ENCODE results near the gene CHMP4B. TPM values are rescaled to one million over a fixed set of nuclear protein-coding genes. Genes with fewer than 3 reads are reported as not detected.

Gene CHMP4B
- polyA plus RNA-seq, 1 of the 3 experiments (the other 2 are of a cell fraction) = 123 TPM

GRCh38 chr20:33832103-33832804 lies 21.1 kb downstream of the CHMP4B start:
- TF ChIP-seq EZH2phosphoT487 (IDR thresholded peaks at IDR 0.05; ENCODE audit: borderline replicate concordance, low read depth) = no peak
- no peak for TF ChIP-seq ELF1 (IDR thresholded peaks at IDR 0.05)
- no peak for TF ChIP-seq GATA2 (CRISPR knock-in tag; IDR thresholded peaks at IDR 0.05)
- TF ChIP-seq TAF1 (IDR thresholded peaks at IDR 0.05; ENCODE audit: borderline replicate concordance, low read depth, low read length) = no peak
- Histone ChIP-seq H3K79me2 (ENCODE audit: insufficient read depth) (peaks cover 92% of the 10 kb centered on the region), H2AFZ (ENCODE audit: low read depth) (no peak overlapping the region), H3K9ac (no peak overlapping the region), H3K27ac (ENCODE audit: low read depth in 2 of 2, low read length in 1 of 2) (no peak overlapping the region), H3K9me3 (no peaks in the 10 kb centered on the region), H3K4me2 (no peak overlapping the region), H4K20me1 (ENCODE audit: insufficient read depth) (peaks cover 76% of the 10 kb centered on the region), H3K4me1 (ENCODE audit: control insufficient read depth in 1 of 2, insufficient read depth in 2 of 2, low read depth in 1 of 2, low read length in 1 of 2) (peaks cover 10 to 28% of the 10 kb centered on the region in 2 experiments; a peak in 2 of 4 replicates), H3K36me3 (replicated peaks in 1 of 2; ENCODE audit: control insufficient read depth in 1 of 2, insufficient read depth in 2 of 2, low read length in 1 of 2) (peaks cover 0 to 11% of the 10 kb centered on the region in 2 experiments), H3K4me3 (ENCODE audit: low read depth in 2 of 2, low read length in 1 of 2) (no peak overlapping the region), H3K27me3 (ENCODE audit: insufficient read depth) (no peaks in the 10 kb centered on the region), H3F3A (replicated peaks; ENCODE audit: insufficient read depth) (no peaks in the 10 kb centered on the region), H3K9me2 (no peaks in the 10 kb centered on the region)
- CTCF ChIA-PET = interaction anchor here (2.3 kb wide), 1 partner anchor 237 kb away, joined by 8 read pairs; no protein-coding TSS in a partner anchor
- DNase-seq = no peak
- POLR2A ChIA-PET = no interaction called here
- WGBS (ENCODE audit: low lambda C conversion rate) = 76% methylated on average over 11 of the region's 11 CpGs

GRCh38 chr20:33833333-33833732 lies 22.2 kb downstream of the CHMP4B start:
- H3K9ac ChIP-seq = no peak overlapping the region
- H3K4me3 ChIP-seq (ENCODE audit: low read depth in 2 of 2, low read length in 1 of 2) = no peak overlapping the region
- no peaks in the 10 kb centered on the region for H3K9me2 ChIP-seq
- H3K9me3 ChIP-seq = no peaks in the 10 kb centered on the region
- peak overlapping the region in 1 of 2 experiments; percentile 2; a peak in 1 of 4 replicates for H3K27ac ChIP-seq (ENCODE audit: low read depth in 2 of 2, low read length in 1 of 2)
- peaks cover 6 to 37% of the 10 kb centered on the region in 2 experiments; a peak in 2 of 4 replicates for H3K4me1 ChIP-seq (ENCODE audit: control insufficient read depth in 1 of 2, insufficient read depth in 2 of 2, low read depth in 1 of 2, low read length in 1 of 2)
- no peaks in the 10 kb centered on the region for H3K27me3 ChIP-seq (ENCODE audit: insufficient read depth)
- no peak overlapping the region for H3K4me2 ChIP-seq
- no peaks in the 10 kb centered on the region for H3F3A ChIP-seq (replicated peaks; ENCODE audit: insufficient read depth)
- ChIA-PET CTCF (no interaction called here), POLR2A (no interaction called here)
- H4K20me1 ChIP-seq (ENCODE audit: insufficient read depth) = peaks cover 76% of the 10 kb centered on the region
- 80% methylated on average over 1 of the region's 1 CpG for WGBS (ENCODE audit: low lambda C conversion rate)
- TF ChIP-seq POLR2AphosphoS5 (IDR thresholded peaks at IDR 0.05; ENCODE audit: low read depth, low read length) (no peak), PBX3 (IDR thresholded peaks at IDR 0.05) (no peak), SIN3A (IDR thresholded peaks at IDR 0.05; ENCODE audit: borderline replicate concordance, low read depth, low read length) (no peak)
- no peak for DNase-seq
- peaks cover 0 to 11% of the 10 kb centered on the region in 2 experiments for H3K36me3 ChIP-seq (replicated peaks in 1 of 2; ENCODE audit: control insufficient read depth in 1 of 2, insufficient read depth in 2 of 2, low read length in 1 of 2)
- H3K79me2 ChIP-seq (ENCODE audit: insufficient read depth) = peaks cover 91% of the 10 kb centered on the region
- no peak overlapping the region for H2AFZ ChIP-seq (ENCODE audit: low read depth)

- Histone ChIP-seq H3K27me3 (ENCODE audit: insufficient read depth) (no peaks in the 10 kb centered on the region), H3K27ac (ENCODE audit: low read depth in 2 of 2, low read length in 1 of 2) (no peak overlapping the region), H3K79me2 (ENCODE audit: insufficient read depth) (peaks cover 90% of the 10 kb centered on the region), H3K9me3 (no peaks in the 10 kb centered on the region), H2AFZ (ENCODE audit: low read depth) (no peak overlapping the region), H3K4me2 (no peak overlapping the region), H3F3A (replicated peaks; ENCODE audit: insufficient read depth) (no peaks in the 10 kb centered on the region), H3K4me1 (ENCODE audit: control insufficient read depth in 1 of 2, insufficient read depth in 2 of 2, low read depth in 1 of 2, low read length in 1 of 2) (peaks cover 0 to 50% of the 10 kb centered on the region in 2 experiments; a peak in 2 of 4 replicates), H4K20me1 (ENCODE audit: insufficient read depth) (peaks cover 77% of the 10 kb centered on the region), H3K9ac (no peak overlapping the region), H3K4me3 (ENCODE audit: low read depth in 2 of 2, low read length in 1 of 2) (no peak overlapping the region), H3K9me2 (no peaks in the 10 kb centered on the region), H3K36me3 (replicated peaks in 1 of 2; ENCODE audit: control insufficient read depth in 1 of 2, insufficient read depth in 2 of 2, low read length in 1 of 2) (peaks cover 0 to 11% of the 10 kb centered on the region in 2 experiments)
- 96% methylated on average over 9 of the region's 9 CpGs for WGBS (ENCODE audit: low lambda C conversion rate)
- ChIA-PET CTCF (interaction anchor here (1.2 to 1.8 kb wide), 2 partner anchors 27 to 266 kb away, joined by 3 to 4 read pairs; no protein-coding TSS in a partner anchor), POLR2A (no interaction called here)
- DNase-seq = no peak
- TF ChIP-seq ELF1 (IDR thresholded peaks at IDR 0.05) = no peak
- TF ChIP-seq USF1 (IDR thresholded peaks at IDR 0.05; ENCODE audit: borderline replicate concordance, low read depth) = no peak
Observed at GRCh38 chr20:33835615-33836172, 24.5 kb downstream of the CHMP4B start.

Measured in SK-N-SH (cell line).